ENCODE results near the gene SLC4A4.

GRCh38 chr4:71375494-71375893, 36.7 kb downstream of the SLC4A4 start:
- no peak for TF ChIP-seq CTCF (IDR thresholded peaks at IDR 0.05 in 4 of 5, conservative IDR thresholded peaks at IDR 0.05 in 1 of 5)
- TF ChIP-seq POLR2A (IDR thresholded peaks at IDR 0.05): no peak

Measured in gastrocnemius medialis (tissue), 4 donors.